Ovary (tissue), 9 donors: ENCODE measurements around the gene CD2BP2. TPM values are rescaled to one million over a fixed set of nuclear protein-coding genes. Genes with fewer than 3 reads are reported as not detected.
"Not testable (repeated sequence)": the region's sequence is repeated elsewhere in the genome, so short reads cannot be mapped to it uniquely, and the experiment has no call there.

Experiments used
- DNase-seq, 5 donors: peaks; one replicate each; pipeline ENCODE4 v3.0.0-alpha.2; 2019 to 2020
- H3K27ac ChIP-seq, 2 donors: fragments of 200-600 bp; one replicate each; pipeline versions ENCODE4 v1.5.1 to v1.8.0; 2019 to 2022
- H3K27me3 ChIP-seq: fragments of 200-600 bp; one replicate; pipeline ENCODE4 v1.8.0; 2022
- H3K36me3 ChIP-seq: fragments of 200-600 bp; sonication (generic); one replicate; pipeline ENCODE4 v1.5.1; 2019
- H3K4me1 ChIP-seq: one replicate; pipeline ENCODE4 v1.8.1; 2013; ENCODE audit warnings: mild to moderate bottlenecking, moderate library complexity; ENCODE audit not compliant: insufficient read depth
- H3K4me3 ChIP-seq: fragments of 200-600 bp; sonication (generic); one replicate; pipeline ENCODE4 v1.5.1; 2017
- H3K9me3 ChIP-seq, 2 donors: fragments of 200-600 bp in 1 of 2; sonication (generic) in 1 of 2; one replicate each; pipeline versions ENCODE4 v1.5.1 to v1.8.1; 2013 to 2019; ENCODE audit warnings: mild to moderate bottlenecking in 1 of 2, moderate library complexity in 1 of 2
- CTCF ChIP-seq, 3 donors: fragments of 450-650 bp in 2 of 3; fragments of 200-600 bp in 1 of 3; IDR thresholded peaks; one replicate each; pipeline versions ENCODE4 v1.5.1 to v1.8.0; 2016 to 2022; ENCODE audit warnings: antibody characterized with exemption in 3 of 3, mild to moderate bottlenecking in 1 of 3
- EP300 ChIP-seq: sonication (generic); formaldehyde crosslinking; IDR thresholded peaks from one replicate; pipeline ENCODE4 v1.6.1; 2017; ENCODE audit warnings: antibody characterized with exemption
- POLR2A ChIP-seq: fragments of 450-650 bp; IDR thresholded peaks from one replicate; pipeline ENCODE4 v1.6.1; 2017; ENCODE audit warnings: antibody characterized with exemption, mild to moderate bottlenecking, moderate library complexity
- whole genome bisulfite sequencing, 3 donors: extraction: QIAGEN DNeasy Blood & Tissue Kit in 1 of 3; methylation state at CpG; one replicate each; pipeline versions ENCODE4 v1.1.5 to v1.1.7; 2013 to 2017; 5-methylcytosine and 5-hydroxymethylcytosine counted together
- intact Hi-C, 4 donors: fragments of 100-400 bp; cut with DNase I; formaldehyde crosslinking; loops; one replicate each; pipeline versions ENCODE4 v1.11.0 to v1.15.1; 2022 to 2023
- polyA plus RNA-seq, 2 donors: library from polyadenylated mRNA; stranded (reverse); fragments of 200-250 nt in 1 of 2; fragments of 350-450 nt in 1 of 2; fragmentation: Illumina TruSeq in 1 of 2; extraction: RNeasy Lipid Tissue Mini Kit (QIAGEN cat#74804) in 1 of 2; gene quantifications; one replicate each; pipeline ENCODE4 v1.2.3, GENCODE V29; 2013 to 2014
- total RNA-seq, 7 donors: library from RNA; depleted of rRNA in 2 of 7; stranded (reverse); fragments of >200 nt in 2 of 7; fragmentation: NEBNext Ultra II Directional in 3 of 7; extraction: Animal tissue kit (Norgen Biotek cat#: 25700) in 3 of 7; gene quantifications; one replicate each; pipeline versions ENCODE4 v1.1.0 to v1.2.4, GENCODE V29; 2016 to 2023
- donor health status: DM: no; HTN: no; CAD: no; lungs with moderate emphysema.
- donor health status: DM: no; HTN: no; CAD: no.
- donor health status: Bipolar disorder and iron deficiency.
- donor health status: DM: yes; HTN: yes; CAD: no.
- donor health status: DM: no; HTN: no; CAD: no.
- donor health status: DM: yes; HTN: yes; CAD: no.

CD2BP2 gene
- total and polyA plus RNA-seq, 9 donors = 29.2 to 81.7 (median 64.7) TPM

- intact Hi-C loops = loop anchor here in 1 of 4 donors (10.0 kb wide), 1 partner anchor 303 kb away; the partner anchor contains the start of genes TBX6 and YPEL3
- H3K4me3 ChIP-seq = no peak overlapping the region
- no peak for TF ChIP-seq POLR2A
- TF ChIP-seq EP300 = no peak
- no peak for TF ChIP-seq CTCF (IDR thresholded peaks at IDR 0.05)
- WGBS, 3 donors = 90 to 92% (median 90%) methylated on average over 34 to 42 of the region's 42 CpGs
- peaks cover 2% of the 10 kb centered on the region for H3K4me1 ChIP-seq
- H3K9me3 ChIP-seq = no peaks in the 10 kb centered on the region
- H3K36me3 ChIP-seq = no peaks in the 10 kb centered on the region
- no peak overlapping the region for H3K27ac ChIP-seq
- no peaks in the 10 kb centered on the region for H3K27me3 ChIP-seq
- DNase-seq = peak in 1 of 5 donors; percentile 46
These were observed 42.9 kb upstream of the CD2BP2 start for GRCh38 chr16:30397776-30398660.

GRCh38 chr16:30397056-30397455 is 41.9 kb upstream of the CD2BP2 start:
- intact Hi-C loops = loop anchor here in 1 of 4 donors (10.0 kb wide), 1 partner anchor 302 kb away; the partner anchor contains the start of genes TBX6 and YPEL3
- H3K4me1 ChIP-seq = peaks cover 2% of the 10 kb centered on the region
- H3K36me3 ChIP-seq = no peaks in the 10 kb centered on the region
- H3K9me3 ChIP-seq = no peaks in the 10 kb centered on the region
- H3K27me3 ChIP-seq = no peaks in the 10 kb centered on the region
- no peak for DNase-seq
- WGBS, 3 donors = 69 to 72% (median 70%) methylated on average over 4 of the region's 4 CpGs
- no peak overlapping the region for H3K4me3 ChIP-seq
- no peak overlapping the region for H3K27ac ChIP-seq
- TF ChIP-seq POLR2A (no peak), EP300 (no peak), CTCF (IDR thresholded peaks at IDR 0.05) (no peak)

GRCh38 chr16:30396627-30397026 is 41.5 kb upstream of the CD2BP2 start:
- intact Hi-C loops = loop anchor here in 1 of 4 donors (10.0 kb wide), 1 partner anchor 302 kb away; the partner anchor contains the start of genes TBX6 and YPEL3
- H3K27ac ChIP-seq, H3K27me3 ChIP-seq, DNase-seq, H3K4me1 ChIP-seq, H3K36me3 ChIP-seq, H3K4me3 ChIP-seq, H3K9me3 ChIP-seq: not testable (repeated sequence)
- WGBS, 3 donors = 74 to 84% (median 78%) methylated on average over 4 of the region's 4 CpGs

GRCh38 chr16:30395992-30396585 is 41.0 kb upstream of the CD2BP2 start:
- WGBS, 3 donors = 14 to 15% (median 15%) methylated on average over 13 of the region's 13 CpGs
- Histone ChIP-seq H3K36me3 (no peaks in the 10 kb centered on the region), H3K4me3 (peak overlapping the region; percentile 78), H3K9me3 (no peaks in the 10 kb centered on the region), H3K27ac (no peak overlapping the region), H3K27me3 (no peaks in the 10 kb centered on the region), H3K4me1 (peaks cover 2% of the 10 kb centered on the region)
- TF ChIP-seq EP300 (no peak), CTCF (IDR thresholded peaks at IDR 0.05) (no peak), POLR2A (no peak)
- intact Hi-C loops = loop anchor here in 1 of 4 donors (10.0 kb wide), 1 partner anchor 301 kb away; the partner anchor contains the start of genes TBX6 and YPEL3
- DNase-seq = no peak
